ENCODE results near the gene PRDM13. TPM values are rescaled to one million over a fixed set of nuclear protein-coding genes. Genes with fewer than 3 reads are reported as not detected.

PRDM13 gene
- total RNA-seq, 2 experiments from 2014 or later = not detected

Other genes with a start within 250 kb of the PRDM13 start
- 1 to 10 TPM; 6.6 to 7.5 TPM for gene COQ3, start 212.6 kb upstream of the PRDM13 start, total RNA-seq
- 100 to 1,000 TPM; 135 to 142 TPM for gene PNISR, start 181.5 kb upstream of the PRDM13 start, total RNA-seq
- gene USP45, start 91.4 kb upstream of the PRDM13 start, total RNA-seq = 1 to 10 TPM; 6.0 to 7.4 TPM
- 10 to 100 TPM; 41.5 to 45.4 TPM for gene CCNC, start 38.2 kb upstream of the PRDM13 start, total RNA-seq